ENCODE measurements around the gene MYH9.
A peak's percentile ranks its signal among the peaks of the same experiment; 100 is the strongest.
"Not testable (repeated sequence)": the region's sequence is repeated elsewhere in the genome, so short reads cannot be mapped to it uniquely, and the experiment has no call there.

MYH9 gene

GRCh38 chr22:36289948-36290371 lies 97.8 kb downstream of the MYH9 start:
- DNase-seq: not testable (repeated sequence)

- DNase-seq: no peak
Measured at GRCh38 chr22:36289406-36289870, 98.3 kb downstream of the MYH9 start.

GRCh38 chr22:36288571-36289405 lies 99.0 kb downstream of the MYH9 start:
- DNase-seq: no peak

GRCh38 chr22:36287881-36288515 lies 99.8 kb downstream of the MYH9 start:
- DNase-seq: no peak

GRCh38 chr22:36286096-36286957 lies 101.4 kb downstream of the MYH9 start:
- peak; percentile 58 for DNase-seq

- no peak for DNase-seq
Measured at GRCh38 chr22:36285545-36285944, 102.2 kb downstream of the MYH9 start.

GRCh38 chr22:36285017-36285416 lies 102.8 kb downstream of the MYH9 start:
- no peak for DNase-seq

GRCh38 chr22:36284171-36284571 lies 103.6 kb downstream of the MYH9 start:
- DNase-seq: no peak

- DNase-seq: no peak
Measured at GRCh38 chr22:36282328-36282831, 105.4 kb downstream of the MYH9 start.

- no peak for DNase-seq
Measured at GRCh38 chr22:36281781-36282327, 105.9 kb downstream of the MYH9 start.

GRCh38 chr22:36280379-36280778 lies 107.4 kb downstream of the MYH9 start:
- DNase-seq: no peak

GRCh38 chr22:36279219-36279666 lies 108.5 kb downstream of the MYH9 start:
- no peak for DNase-seq

- DNase-seq: peak; percentile 48
Measured at GRCh38 chr22:36277482-36278291, 110.1 kb downstream of the MYH9 start.

- DNase-seq: no peak
Measured at GRCh38 chr22:36274531-36274930, 113.2 kb downstream of the MYH9 start.

- not testable (repeated sequence) for DNase-seq
Measured at GRCh38 chr22:36271951-36272350, 115.8 kb downstream of the MYH9 start.

- DNase-seq: not testable (repeated sequence)
Measured at GRCh38 chr22:36271231-36271630, 116.5 kb downstream of the MYH9 start.

- no peak for DNase-seq
Measured at GRCh38 chr22:36267896-36268485, 119.8 kb downstream of the MYH9 start.

GRCh38 chr22:36267058-36267457 lies 120.7 kb downstream of the MYH9 start:
- no peak for DNase-seq

- not testable (repeated sequence) for DNase-seq
Measured at GRCh38 chr22:36263886-36264664, 123.7 kb downstream of the MYH9 start.

- DNase-seq: not testable (repeated sequence)
Measured at GRCh38 chr22:36263216-36263673, 124.5 kb downstream of the MYH9 start.
